CD4-positive, alpha-beta memory T cell (primary cell): ENCODE results near the gene NCOA7. TPM values are rescaled to one million over a fixed set of nuclear protein-coding genes. Genes with fewer than 3 reads are reported as not detected.
A peak's percentile ranks its signal among the peaks of the same experiment; 100 is the strongest.

Experiments
- CTCF ChIA-PET: fragments of 350-600 bp; sonication (Branson Sonifier 250); formaldehyde crosslinking; loops from one replicate; lab custom pipeline; 2021; ENCODE audit warnings: inconsistent platforms; ENCODE audit not compliant: partially characterized antibody; lab: Charles Lee
- POLR2A ChIA-PET: fragments of 350-600 bp; sonication (Branson Sonifier 250); formaldehyde crosslinking; loops from one replicate; lab custom pipeline; 2021; ENCODE audit not compliant: partially characterized antibody; lab: Charles Lee
- DNase-seq, 5 donors: peaks; one replicate each; pipeline versions ENCODE4 v3.0.0 to v3.0.0-alpha.2; 2020 to 2022; ENCODE audit warnings: mixed read lengths in 1 of 5
- H3K27ac ChIP-seq: one replicate; pipeline ENCODE4 v1.7.0; 2013; ENCODE audit warnings: low read depth, low read length
- H3K27me3 ChIP-seq: 2 replicates; pipeline ENCODE4 v1.7.0; 2013; ENCODE audit warnings: mild to moderate bottlenecking, low read length, moderate library complexity; ENCODE audit not compliant: insufficient read depth
- H3K36me3 ChIP-seq: 2 replicates; pipeline ENCODE4 v1.7.0; 2013; ENCODE audit warnings: mild to moderate bottlenecking, low read length, moderate library complexity; ENCODE audit not compliant: insufficient read depth
- H3K4me1 ChIP-seq: 2 replicates; pipeline ENCODE4 v1.7.0; 2013; ENCODE audit warnings: mild to moderate bottlenecking, low read length, moderate library complexity; ENCODE audit not compliant: insufficient read depth
- H3K4me3 ChIP-seq, 2 donors: one replicate each; pipeline ENCODE4 v1.7.0; 2013; ENCODE audit warnings: low read length in 2 of 2, mild to moderate bottlenecking in 1 of 2
- H3K9me3 ChIP-seq, 2 donors: one replicate each; pipeline ENCODE4 v1.7.0; 2013; ENCODE audit warnings: low read length in 2 of 2, control low read depth in 1 of 2; ENCODE audit not compliant: control insufficient read depth in 1 of 2
- H3K27ac Mint-ChIP-seq, 7 donors: one replicate each; pipeline ENCODE4 v1.8.0; 2020 to 2021; ENCODE audit warnings: mixed read lengths in 7 of 7, mild to moderate bottlenecking in 6 of 7, inconsistent platforms in 3 of 7, moderate library complexity in 3 of 7
- H3K27me3 Mint-ChIP-seq, 2 donors: one replicate each; pipeline ENCODE4 v1.8.0; 2020 to 2021; ENCODE audit warnings: mixed read lengths in 2 of 2
- H3K36me3 Mint-ChIP-seq, 2 donors: one replicate each; pipeline ENCODE4 v1.8.0; 2020 to 2021; ENCODE audit warnings: mixed read lengths in 2 of 2, inconsistent platforms in 1 of 2, mild to moderate bottlenecking in 1 of 2
- H3K4me1 Mint-ChIP-seq, 4 donors: one replicate each; pipeline ENCODE4 v1.8.0; 2020 to 2021; ENCODE audit warnings: mixed read lengths in 4 of 4, mild to moderate bottlenecking in 1 of 4
- H3K4me3 Mint-ChIP-seq, 8 donors: one replicate each; pipeline ENCODE4 v1.8.0; 2020 to 2021; ENCODE audit warnings: mixed read lengths in 8 of 8, mild to moderate bottlenecking in 7 of 8, moderate library complexity in 6 of 8, inconsistent platforms in 3 of 8
- H3K9me3 Mint-ChIP-seq, 8 donors: one replicate each; pipeline ENCODE4 v1.8.0; 2020 to 2021; ENCODE audit warnings: mixed read lengths in 8 of 8, mild to moderate bottlenecking in 5 of 8, inconsistent platforms in 3 of 8, moderate library complexity in 1 of 8
- intact Hi-C: fragments of 100-400 bp; cut with micrococcal nuclease; formaldehyde crosslinking; loops from one replicate; pipeline ENCODE4 v1.15.1; 2023
- polyA plus RNA-seq, 2 donors: library from polyadenylated mRNA; unstranded; fragments of 300-500 nt; fragmentation: Illumina TruSeq; gene quantifications; one replicate each; pipeline ENCODE4 v1.2.3, GENCODE V29; 2021
- total RNA-seq, 2 experiments: library from RNA; stranded (reverse); gene quantifications; one replicate each; pipeline ENCODE4 v1.2.3, GENCODE V29; 2021

Gene NCOA7
- total and polyA plus RNA-seq, 4 experiments from 2014 or later, result 16.9 to 75.1 (median 63.6) TPM

GRCh38 chr6:125942672-125943527, 152.1 kb downstream of the NCOA7 start:
- ChIA-PET CTCF (interaction anchor here (1.0 to 6.1 kb wide), 4 partner anchors 10 to 37 kb away, joined by 3 to 31 read pairs (median 5); partner anchors contain the start of gene HINT3), POLR2A (interaction anchor here (1.6 kb wide), 1 partner anchor 13 kb away, joined by 4 read pairs; the partner anchor contains the start of gene HINT3)
- Histone ChIP-seq H3K9me3 (no peaks in the 10 kb centered on the region), H3K4me1 (no peaks in the 10 kb centered on the region), H3K36me3 (no peaks in the 10 kb centered on the region), H3K27me3 (no peaks in the 10 kb centered on the region), H3K27ac (no peak overlapping the region), H3K4me3 (no peak overlapping the region)
- peaks cover 2 to 11% of the 10 kb centered on the region in 2 donors for H3K27me3 Mint-ChIP-seq
- H3K4me1 Mint-ChIP-seq, result peaks cover 0 to 7% (median 5%) of the 10 kb centered on the region in 4 donors
- H3K9me3 Mint-ChIP-seq, result no peaks in the 10 kb centered on the region
- intact Hi-C loops, result no loop called here
- H3K4me3 Mint-ChIP-seq, result no peak overlapping the region
- peak overlapping the region in 1 of 7 donors; percentile 0 for H3K27ac Mint-ChIP-seq
- H3K36me3 Mint-ChIP-seq, result no peaks in the 10 kb centered on the region
- DNase-seq, result no peak

GRCh38 chr6:125943528-125944433, 153.0 kb downstream of the NCOA7 start:
- Histone ChIP-seq H3K36me3 (no peaks in the 10 kb centered on the region), H3K4me1 (no peaks in the 10 kb centered on the region), H3K27me3 (no peaks in the 10 kb centered on the region), H3K27ac (no peak overlapping the region), H3K4me3 (no peak overlapping the region), H3K9me3 (no peaks in the 10 kb centered on the region)
- intact Hi-C loops, result no loop called here
- no peaks in the 10 kb centered on the region for H3K36me3 Mint-ChIP-seq
- no peaks in the 10 kb centered on the region for H3K9me3 Mint-ChIP-seq
- ChIA-PET CTCF (interaction anchor here (1.0 to 6.1 kb wide), 5 partner anchors 9 to 153 kb away, joined by 3 to 31 read pairs (median 4); partner anchors contain the start of genes HINT3 and NCOA7), POLR2A (interaction anchor here (1.6 kb wide), 2 partner anchors 12 to 154 kb away, joined by 4 to 6 read pairs; partner anchors contain the start of genes HINT3 and NCOA7)
- H3K27me3 Mint-ChIP-seq, result peaks cover 2 to 16% of the 10 kb centered on the region in 2 donors
- H3K4me1 Mint-ChIP-seq, result peaks cover 0 to 7% (median 5%) of the 10 kb centered on the region in 4 donors
- no peak for DNase-seq
- H3K4me3 Mint-ChIP-seq, result no peak overlapping the region
- H3K27ac Mint-ChIP-seq, result peak overlapping the region in 1 of 7 donors; percentile 37

- no peak for DNase-seq
- H3K4me1 ChIP-seq, result no peaks in the 10 kb centered on the region
- Mint-ChIP-seq H3K27ac (no peak overlapping the region), H3K4me3 (no peak overlapping the region), H3K36me3 (no peaks in the 10 kb centered on the region), H3K27me3 (peaks cover 2 to 14% of the 10 kb centered on the region in 2 donors), H3K4me1 (peaks cover 0 to 7% (median 5%) of the 10 kb centered on the region in 4 donors), H3K9me3 (no peaks in the 10 kb centered on the region)
- no peaks in the 10 kb centered on the region for H3K9me3 ChIP-seq
- no peak overlapping the region for H3K4me3 ChIP-seq
- CTCF ChIA-PET, result interaction anchor here (0.8 to 6.1 kb wide), 4 partner anchors 9 to 633 kb away, joined by 3 to 31 read pairs (median 4); partner anchors contain the start of genes HINT3 and NCOA7
- H3K27ac ChIP-seq, result no peak overlapping the region
- intact Hi-C loops, result no loop called here
- H3K36me3 ChIP-seq, result no peaks in the 10 kb centered on the region
- H3K27me3 ChIP-seq, result no peaks in the 10 kb centered on the region
- POLR2A ChIA-PET, result interaction anchor here (1.6 kb wide), 2 partner anchors 12 to 154 kb away, joined by 4 to 6 read pairs; partner anchors contain the start of genes HINT3 and NCOA7
Measured at GRCh38 chr6:125944434-125944816, 153.7 kb downstream of the NCOA7 start.

DNA sequence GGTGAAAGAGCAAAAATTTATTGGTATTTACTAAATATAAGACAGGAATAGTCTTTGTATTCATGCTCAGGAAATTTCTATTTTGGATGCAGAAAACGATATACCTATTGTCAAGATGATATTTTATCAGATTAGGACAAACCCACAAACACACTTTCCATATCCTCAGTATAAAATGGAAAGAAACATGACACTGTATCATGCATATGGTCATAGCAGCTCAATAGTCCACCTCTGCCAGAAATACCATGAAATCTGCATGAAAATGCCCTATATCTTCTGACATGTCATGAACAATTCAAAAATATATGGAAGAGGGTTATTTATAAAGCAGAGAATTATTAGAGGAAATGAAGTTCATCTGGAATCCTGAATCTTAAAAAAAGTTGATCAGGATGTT, 154.1 kb downstream of the NCOA7 start:
- no peak for DNase-seq
- Histone ChIP-seq H3K27me3 (no peaks in the 10 kb centered on the region), H3K36me3 (no peaks in the 10 kb centered on the region), H3K27ac (no peak overlapping the region), H3K4me1 (no peaks in the 10 kb centered on the region), H3K4me3 (no peak overlapping the region), H3K9me3 (no peaks in the 10 kb centered on the region)
- H3K9me3 Mint-ChIP-seq, result no peaks in the 10 kb centered on the region
- H3K27ac Mint-ChIP-seq, result no peak overlapping the region
- POLR2A ChIA-PET, result interaction anchor here (1.6 kb wide), 2 partner anchors 11 to 155 kb away, joined by 4 to 6 read pairs; partner anchors contain the start of genes HINT3 and NCOA7
- CTCF ChIA-PET, result interaction anchor here (0.8 to 6.1 kb wide), 5 partner anchors 8 to 634 kb away, joined by 3 to 31 read pairs (median 3); partner anchors contain the start of genes HINT3 and NCOA7
- no peak overlapping the region for H3K4me3 Mint-ChIP-seq
- H3K4me1 Mint-ChIP-seq, result peaks cover 0 to 7% (median 5%) of the 10 kb centered on the region in 4 donors
- H3K36me3 Mint-ChIP-seq, result no peaks in the 10 kb centered on the region
- intact Hi-C loops, result no loop called here
- H3K27me3 Mint-ChIP-seq, result peaks cover 2 to 15% of the 10 kb centered on the region in 2 donors

GRCh38 chr6:125945378-125946141, 154.8 kb downstream of the NCOA7 start:
- no peak overlapping the region for H3K27ac Mint-ChIP-seq
- H3K4me3 Mint-ChIP-seq, result no peak overlapping the region
- no peaks in the 10 kb centered on the region for H3K36me3 Mint-ChIP-seq
- no peaks in the 10 kb centered on the region for H3K36me3 ChIP-seq
- intact Hi-C loops, result no loop called here
- no peaks in the 10 kb centered on the region for H3K9me3 Mint-ChIP-seq
- H3K9me3 ChIP-seq, result no peaks in the 10 kb centered on the region
- DNase-seq, result no peak
- peaks cover 0 to 7% (median 5%) of the 10 kb centered on the region in 4 donors for H3K4me1 Mint-ChIP-seq
- no peak overlapping the region for H3K27ac ChIP-seq
- no peaks in the 10 kb centered on the region for H3K27me3 ChIP-seq
- POLR2A ChIA-PET, result interaction anchor here (1.3 kb wide), 1 partner anchor 11 kb away, joined by 4 read pairs; the partner anchor contains the start of gene HINT3
- H3K4me1 ChIP-seq, result no peaks in the 10 kb centered on the region
- CTCF ChIA-PET, result interaction anchor here (0.6 to 6.1 kb wide), 6 partner anchors 10 to 634 kb away, joined by 3 to 31 read pairs (median 3); partner anchors contain the start of genes HINT3 and NCOA7
- no peak overlapping the region for H3K4me3 ChIP-seq
- peaks cover 2 to 17% of the 10 kb centered on the region in 2 donors for H3K27me3 Mint-ChIP-seq

DNA sequence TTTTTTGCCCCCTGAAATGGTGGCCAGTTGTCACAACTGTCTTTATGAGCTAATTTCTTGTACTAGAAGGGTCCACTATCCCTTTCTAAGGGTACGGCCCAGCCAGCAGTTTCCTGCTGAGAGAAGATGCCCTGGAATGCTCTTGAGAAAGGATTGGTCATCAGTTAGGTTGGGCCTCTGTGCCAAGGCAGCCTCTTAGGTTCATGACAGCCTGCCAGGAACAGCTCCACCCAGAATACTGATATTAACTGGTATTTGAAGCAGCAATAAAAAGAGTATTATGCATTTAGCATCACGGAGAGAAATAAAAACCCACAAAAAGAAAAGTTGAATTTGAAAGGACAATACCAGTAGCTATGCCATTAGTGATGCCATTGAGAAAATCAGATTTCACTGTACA, 156.9 kb downstream of the NCOA7 start:
- no peak overlapping the region for H3K4me3 Mint-ChIP-seq
- no peaks in the 10 kb centered on the region for H3K9me3 Mint-ChIP-seq
- H3K36me3 Mint-ChIP-seq, result no peaks in the 10 kb centered on the region
- H3K27me3 Mint-ChIP-seq, result peaks cover 0 to 13% of the 10 kb centered on the region in 2 donors
- intact Hi-C loops, result no loop called here
- Histone ChIP-seq H3K27ac (no peak overlapping the region), H3K36me3 (no peaks in the 10 kb centered on the region), H3K27me3 (no peaks in the 10 kb centered on the region), H3K4me1 (no peaks in the 10 kb centered on the region), H3K9me3 (no peaks in the 10 kb centered on the region), H3K4me3 (no peak overlapping the region)
- ChIA-PET POLR2A (interaction anchor here (1.1 kb wide), 1 partner anchor 9 kb away, joined by 3 read pairs; the partner anchor contains the start of gene HINT3), CTCF (interaction anchor here (1.1 to 6.1 kb wide), 5 partner anchors 8 to 166 kb away, joined by 4 to 31 read pairs (median 5); partner anchors contain the start of genes HINT3 and NCOA7)
- H3K4me1 Mint-ChIP-seq, result peaks cover 0 to 7% (median 5%) of the 10 kb centered on the region in 4 donors
- no peak for DNase-seq
- H3K27ac Mint-ChIP-seq, result no peak overlapping the region
